AG04450 (cell line): ENCODE data around the gene TBC1D14. TPM values are rescaled to one million over a fixed set of nuclear protein-coding genes. Genes with fewer than 3 reads are reported as not detected.

Experiments used
- CTCF ChIA-PET: fragments of 300-600, 350-600 bp; formaldehyde crosslinking; extraction: SDS; loops from one replicate; lab custom pipeline; 2022; ENCODE audit warnings: antibody characterized with exemption, inconsistent platforms; lab: Charles Lee
- POLR2A ChIA-PET: fragments of 350-600 bp; formaldehyde crosslinking; extraction: SDS; loops from one replicate; lab custom pipeline; 2021; ENCODE audit warnings: antibody characterized with exemption, inconsistent platforms; lab: Yijun Ruan, JAX
- DNase-seq: peaks from one replicate; pipeline ENCODE4 v3.0.0-alpha.2; 2011; ENCODE audit warnings: low read depth, low spot score
- H3K27ac ChIP-seq: one replicate; pipeline ENCODE4 v1.5.1; 2012; ENCODE audit warnings: low read depth, low read length, control low read depth
- H3K27me3 ChIP-seq: one replicate; pipeline ENCODE4 v1.6.0; 2012; ENCODE audit warnings: low read length; ENCODE audit not compliant: control insufficient read depth, insufficient read depth
- H3K4me3 ChIP-seq: 2 replicates; pipeline ENCODE4 v1.5.1; 2011; ENCODE audit warnings: mild to moderate bottlenecking, low read depth, low read length, control low read depth
- H3K9me3 ChIP-seq: 2 replicates; pipeline ENCODE4 v1.5.1; 2012; ENCODE audit warnings: low read length; ENCODE audit not compliant: control insufficient read depth, insufficient read depth
- polyA plus RNA-seq: library from polyadenylated mRNA; depleted of rRNA; stranded (reverse); fragments of >200 nt; gene quantifications from 2 replicates; pipeline ENCODE4 v1.2.3, GENCODE V29; 2011
- TF ChIP-seq, protein P1 (sequence below): IDR thresholded peaks from 2 replicates; pipeline ENCODE4 v1.5.1; 2011; ENCODE audit warnings: low read depth, low read length, control low read depth, inconsistent platforms

The TBC1D14 gene
- polyA plus RNA-seq, 1 experiment: 46.3 TPM

- H3K27ac ChIP-seq: peak overlapping the region; percentile 80
- no peaks in the 10 kb centered on the region for H3K27me3 ChIP-seq
- H3K9me3 ChIP-seq: no peaks in the 10 kb centered on the region; the same call in 1 of the 2 replicates
- ChIA-PET CTCF (interaction anchor here (0.8 to 2.1 kb wide), 4 partner anchors 17 to 118 kb away, joined by 3 to 6 read pairs (median 4); a partner anchor contains a TSS), POLR2A (interaction anchor here (0.8 to 1.0 kb wide), 2 partner anchors 77 to 82 kb away, joined by 3 to 5 read pairs; partner anchors contain the start of gene GRPEL1)
- DNase-seq: no peak
- H3K4me3 ChIP-seq: peak overlapping the region; percentile 35
- TF ChIP-seq, protein P1, sequence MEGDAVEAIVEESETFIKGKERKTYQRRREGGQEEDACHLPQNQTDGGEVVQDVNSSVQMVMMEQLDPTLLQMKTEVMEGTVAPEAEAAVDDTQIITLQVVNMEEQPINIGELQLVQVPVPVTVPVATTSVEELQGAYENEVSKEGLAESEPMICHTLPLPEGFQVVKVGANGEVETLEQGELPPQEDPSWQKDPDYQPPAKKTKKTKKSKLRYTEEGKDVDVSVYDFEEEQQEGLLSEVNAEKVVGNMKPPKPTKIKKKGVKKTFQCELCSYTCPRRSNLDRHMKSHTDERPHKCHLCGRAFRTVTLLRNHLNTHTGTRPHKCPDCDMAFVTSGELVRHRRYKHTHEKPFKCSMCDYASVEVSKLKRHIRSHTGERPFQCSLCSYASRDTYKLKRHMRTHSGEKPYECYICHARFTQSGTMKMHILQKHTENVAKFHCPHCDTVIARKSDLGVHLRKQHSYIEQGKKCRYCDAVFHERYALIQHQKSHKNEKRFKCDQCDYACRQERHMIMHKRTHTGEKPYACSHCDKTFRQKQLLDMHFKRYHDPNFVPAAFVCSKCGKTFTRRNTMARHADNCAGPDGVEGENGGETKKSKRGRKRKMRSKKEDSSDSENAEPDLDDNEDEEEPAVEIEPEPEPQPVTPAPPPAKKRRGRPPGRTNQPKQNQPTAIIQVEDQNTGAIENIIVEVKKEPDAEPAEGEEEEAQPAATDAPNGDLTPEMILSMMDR: no peak
These were observed 81.6 kb downstream of the TBC1D14 start for GRCh38 chr4:6991249-6991648.

DNA sequence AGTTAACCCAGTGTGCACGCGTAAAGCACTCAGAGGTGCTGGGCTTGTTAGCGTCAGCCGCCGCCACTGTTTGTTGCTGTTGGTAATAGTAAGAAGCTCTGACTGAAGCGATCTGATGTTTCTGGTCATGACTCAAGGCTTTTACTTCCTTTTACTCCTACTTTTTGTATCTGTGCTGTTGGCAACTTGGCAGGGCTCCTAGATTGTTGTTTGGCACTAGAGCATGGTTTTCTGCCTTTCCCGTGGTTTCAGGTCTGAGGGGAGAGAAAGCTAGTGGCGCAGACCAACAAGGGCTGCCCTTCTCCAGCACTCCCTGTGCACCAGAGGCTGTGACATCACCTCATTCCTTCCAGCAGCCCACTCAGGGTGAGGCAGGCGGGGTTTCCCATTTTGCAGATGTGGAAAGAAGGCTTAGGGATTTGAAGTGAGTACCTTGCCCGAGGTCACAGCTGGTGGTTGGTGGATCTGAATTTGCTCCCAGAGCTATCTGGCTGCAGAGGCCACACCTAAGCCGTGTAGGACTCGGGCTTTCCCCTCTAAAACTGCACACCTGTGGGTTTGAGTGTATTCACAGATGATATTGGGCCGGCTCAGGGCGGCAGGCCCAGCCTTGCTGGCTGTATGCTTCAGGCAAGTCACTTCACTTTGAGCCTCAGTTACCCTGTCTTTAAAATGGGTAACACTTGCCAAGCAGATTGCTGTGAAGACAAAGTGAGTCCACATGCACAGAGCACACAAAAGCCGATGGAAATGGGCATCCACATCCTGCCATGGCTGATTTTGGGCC lies 82.3 kb downstream of the TBC1D14 start:
- peak; percentile 78 for DNase-seq
- peak overlapping the region; percentile 80 for H3K27ac ChIP-seq
- H3K4me3 ChIP-seq: no peak overlapping the region; the same call in 1 of the 2 replicates
- CTCF ChIA-PET: interaction anchor here (1.7 kb wide), 1 partner anchor 51 kb away, joined by 5 read pairs; a partner anchor contains a TSS
- TF ChIP-seq, protein P1: no peak
- no peaks in the 10 kb centered on the region; the same call in 1 of the 2 replicates for H3K9me3 ChIP-seq
- H3K27me3 ChIP-seq: no peaks in the 10 kb centered on the region
- POLR2A ChIA-PET: interaction anchor here (0.7 to 1.0 kb wide), 2 partner anchors 76 to 78 kb away, joined by 3 read pairs; partner anchors contain the start of gene GRPEL1

DNA sequence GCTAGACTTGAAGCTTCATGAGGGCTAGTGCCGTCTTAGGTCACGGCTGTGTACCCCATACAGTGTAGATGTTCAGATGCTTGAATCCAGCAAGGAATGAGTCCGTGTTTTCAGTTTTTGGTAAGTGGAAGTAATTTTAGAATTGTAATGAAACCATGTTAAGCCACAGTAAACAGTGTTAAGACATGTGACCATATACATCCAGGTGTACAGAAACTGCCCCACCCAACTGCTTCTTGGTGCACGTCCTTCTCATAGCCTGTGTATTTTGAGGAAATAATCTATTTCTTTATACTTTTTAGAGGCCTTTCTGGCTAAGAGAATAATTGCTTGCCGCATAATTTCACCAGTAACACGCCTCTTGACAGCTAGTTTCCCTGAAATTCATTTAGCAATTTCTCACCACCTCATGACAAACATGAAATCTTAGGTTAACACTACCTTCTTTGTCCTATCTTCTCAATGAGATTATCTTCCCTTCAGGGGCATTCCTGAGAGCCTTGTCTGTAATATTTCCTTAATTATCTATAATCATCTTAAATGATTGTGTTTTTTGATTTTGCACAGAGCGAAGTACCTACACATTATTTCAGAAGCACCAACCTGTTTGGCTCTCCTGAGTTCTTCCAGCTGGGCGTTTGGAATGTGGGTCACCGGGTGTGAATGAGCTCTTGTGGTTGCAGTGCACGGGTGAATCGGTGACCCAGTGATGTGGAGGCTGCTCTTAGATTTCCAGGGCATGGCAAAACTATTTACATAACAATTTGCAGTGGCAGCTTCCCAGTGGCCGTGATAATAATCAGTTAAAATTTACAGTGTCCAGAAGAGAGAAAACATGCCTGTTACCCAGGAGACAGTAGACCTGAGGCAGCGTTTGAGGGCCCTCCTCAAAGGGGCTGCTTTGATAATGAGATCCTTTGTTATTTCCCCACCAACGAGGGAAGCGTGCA lies 83.4 kb downstream of the TBC1D14 start:
- H3K4me3 ChIP-seq: no peak overlapping the region
- ChIA-PET CTCF (interaction anchor here (1.0 to 1.7 kb wide), 2 partner anchors 19 to 50 kb away, joined by 4 to 5 read pairs; a partner anchor contains a TSS), POLR2A (no interaction called here)
- DNase-seq: no peak
- H3K27me3 ChIP-seq: no peaks in the 10 kb centered on the region
- TF ChIP-seq, protein P1: no peak
- H3K9me3 ChIP-seq: no peaks in the 10 kb centered on the region
- no peak overlapping the region for H3K27ac ChIP-seq

DNA sequence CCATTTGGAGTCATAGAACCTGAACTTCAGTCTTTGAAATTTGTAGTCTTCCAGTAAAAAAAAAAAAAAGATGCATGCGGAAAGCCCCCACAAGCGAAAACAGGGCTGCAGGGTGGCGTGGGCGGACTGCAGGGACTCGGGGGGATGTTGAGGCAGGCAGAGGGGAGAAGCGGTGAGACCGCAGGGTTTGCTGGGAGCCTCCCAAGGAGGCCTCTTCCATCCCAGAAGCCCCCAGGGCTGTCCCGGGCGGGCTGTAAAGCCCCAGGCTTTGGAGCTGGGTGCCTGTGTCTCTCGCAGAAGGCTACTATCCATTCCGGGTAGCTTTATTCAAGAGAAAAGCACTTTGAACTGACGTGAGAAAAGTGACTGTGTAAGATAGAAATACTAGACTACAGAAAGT lies 86.9 kb downstream of the TBC1D14 start:
- no peak for DNase-seq
- Histone ChIP-seq H3K9me3 (no peaks in the 10 kb centered on the region), H3K27ac (no peak overlapping the region), H3K27me3 (no peaks in the 10 kb centered on the region), H3K4me3 (no peak overlapping the region)
- TF ChIP-seq, protein P1: no peak
- POLR2A ChIA-PET: no interaction called here
- CTCF ChIA-PET: interaction anchor here (0.7 to 1.2 kb wide), 4 partner anchors 22 to 277 kb away, joined by 3 to 4 read pairs (median 3); no protein-coding TSS in a partner anchor
